K562 (cell line): ENCODE results near the gene NCAPD2. TPM values are rescaled to one million over a fixed set of nuclear protein-coding genes. Genes with fewer than 3 reads are reported as not detected.
A peak's percentile ranks its signal among the peaks of the same experiment; 100 is the strongest.

Experiments used
- ARID1B ChIP-seq: fragments of 450-650 bp; IDR thresholded peaks from 2 replicates; pipeline ENCODE4 v1.6.1; 2016; ENCODE audit warnings: antibody characterized with exemption, mild to moderate bottlenecking, inconsistent platforms
- BCOR ChIP-seq: fragments of 450-650 bp; IDR thresholded peaks from 2 replicates; pipeline ENCODE4 v1.6.1; 2016
- CHD1 ChIP-seq: fragments of 200-600 bp; sonication (generic); IDR thresholded peaks from one replicate; pipeline ENCODE4 v1.6.1; 2012; ENCODE audit warnings: mild to moderate bottlenecking, moderate library complexity, low read length, inconsistent platforms
- DPF2 ChIP-seq: fragments of 450-650 bp; IDR thresholded peaks from 2 replicates; pipeline ENCODE4 v1.6.1; 2016
- ETV5 ChIP-seq: sonication (generic); formaldehyde crosslinking; IDR thresholded peaks from 2 replicates; pipeline ENCODE4 v1.4.0; 2020; ENCODE audit warnings: low read depth, mild to moderate bottlenecking, missing genetic modification reagents
- FOXK1 ChIP-seq: sonication (generic); formaldehyde crosslinking; IDR thresholded peaks from 2 replicates; pipeline ENCODE4 v1.8.0; 2022; ENCODE audit warnings: missing genetic modification reagents, mild to moderate bottlenecking, borderline replicate concordance
- MBD2 ChIP-seq: sonication (generic); IDR thresholded peaks from 2 replicates; pipeline ENCODE4 v1.6.1; 2016; ENCODE audit warnings: low read depth, borderline replicate concordance
- MYC ChIP-seq, 2 experiments: fragments of 250-450 bp in 1 of 2; sonication (Bioruptor Pico) in 1 of 2; IDR thresholded peaks; 2 replicates each; pipeline versions ENCODE4 v1.5.1 to v1.6.1; 2012 to 2021; ENCODE audit warnings: low read depth in 2 of 2, borderline replicate concordance in 1 of 2, improper control_type of control experiment in 1 of 2, low read length in 1 of 2, mild to moderate bottlenecking in 1 of 2, moderate library complexity in 1 of 2
- NCOR1 ChIP-seq: fragments of 450-650 bp; IDR thresholded peaks from 2 replicates; pipeline ENCODE4 v1.6.1; 2016; ENCODE audit warnings: mild to moderate bottlenecking, moderate library complexity
- PHF20 ChIP-seq: fragments of 450-650 bp; IDR thresholded peaks from 2 replicates; pipeline ENCODE4 v1.6.1; 2018; ENCODE audit not compliant: partially characterized antibody
- POLR2AphosphoS2 ChIP-seq: IDR thresholded peaks from 2 replicates; pipeline ENCODE4 v1.6.1; 2012; ENCODE audit warnings: low read length, improper control_type of control experiment
- POLR2G ChIP-seq: fragments of 200-400 bp; formaldehyde crosslinking; IDR thresholded peaks from 2 replicates; pipeline ENCODE4 v1.6.1; 2017; ENCODE audit warnings: low read depth, mild to moderate bottlenecking, antibody characterized with exemption, low read length, moderate library complexity
- PTBP1 ChIP-seq: fragments of 200-400 bp; formaldehyde crosslinking; IDR thresholded peaks from 2 replicates; pipeline ENCODE4 v1.6.1; 2017; ENCODE audit warnings: low read depth, low read length
- RBM22 ChIP-seq: fragments of 200-400 bp; formaldehyde crosslinking; IDR thresholded peaks from 2 replicates; pipeline ENCODE4 v1.6.1; 2018; ENCODE audit warnings: low read length, low read depth; ENCODE audit not compliant: poor library complexity, severe bottlenecking
- SMAD1 ChIP-seq: fragments of 150-350 bp; IDR thresholded peaks from 2 replicates; pipeline ENCODE4 v1.6.1; 2014; ENCODE audit warnings: low read length, low read depth; ENCODE audit not compliant: partially characterized antibody
- TFAP4 ChIP-seq: sonication (generic); formaldehyde crosslinking; IDR thresholded peaks from 2 replicates; pipeline ENCODE4 v1.8.0; 2022; ENCODE audit warnings: missing genetic modification reagents, mild to moderate bottlenecking, moderate library complexity, borderline replicate concordance
- ZNF146 ChIP-seq: IDR thresholded peaks from one replicate; pipeline ENCODE4 v1.6.1; 2018; ENCODE audit warnings: missing compliant biosample characterization; ENCODE audit not compliant: unreplicated experiment
- ZNF76 ChIP-seq: fragments of 250-450 bp; sonication (Bioruptor Pico); IDR thresholded peaks from 2 replicates; pipeline ENCODE4 v1.4.0; 2020; ENCODE audit warnings: mild to moderate bottlenecking, moderate library complexity, borderline replicate concordance
- polyA plus RNA-seq, 8 experiments: library from polyadenylated mRNA; depleted of rRNA in 4 of 8; stranded (reverse) in 5 of 8; unstranded in 3 of 8; fragments of >200 nt; fragmentation: Nextera tagmentation in 2 of 8; fragmentation: Illumina TruSeq in 1 of 8; extraction: Ambion mirVana in 2 of 8; extraction: Trizol in 1 of 8; gene quantifications; 2 replicates each; pipeline versions ENCODE4 v1.2.1 to v1.2.3, GENCODE V29; 2011 to 2014; ENCODE audit warnings: inconsistent platforms in 1 of 8, missing spikeins in 1 of 8
- total RNA-seq, 7 experiments: library from RNA; depleted of rRNA in 6 of 7; stranded (reverse); fragments of >200 nt in 6 of 7; fragmentation: Illumina TruSeq in 2 of 7; extraction: Trizol in 2 of 7; gene quantifications; 2 replicates each; pipeline versions ENCODE4 v1.2.1 to v1.2.3, GENCODE V29; 2011 to 2021; ENCODE audit warnings: low replicate concordance in 1 of 7
- TF ChIP-seq, protein P1 (sequence below): fragments of 450-650 bp; IDR thresholded peaks from 2 replicates; pipeline ENCODE4 v1.6.1; 2016
- TF ChIP-seq, protein P2 (sequence below): fragments of 450-650 bp; conservative IDR thresholded peaks from 2 replicates; pipeline ENCODE4 v1.6.1; 2016; ENCODE audit warnings: missing genetic modification characterization, low read depth, mild to moderate bottlenecking, control low read depth, missing compliant biosample characterization
- TF ChIP-seq, protein P3 (sequence below): sonication (generic); formaldehyde crosslinking; IDR thresholded peaks from 2 replicates; pipeline ENCODE4 v1.8.0; 2023; ENCODE audit warnings: mild to moderate bottlenecking, missing genetic modification reagents

The NCAPD2 gene
- total and polyA plus RNA-seq, 9 of the 15 experiments (the other 6 are each of a cell fraction or from before 2014, with no cell fraction given): 16.9 to 93.7 (median 68.3) TPM

- TF ChIP-seq, protein P1, sequence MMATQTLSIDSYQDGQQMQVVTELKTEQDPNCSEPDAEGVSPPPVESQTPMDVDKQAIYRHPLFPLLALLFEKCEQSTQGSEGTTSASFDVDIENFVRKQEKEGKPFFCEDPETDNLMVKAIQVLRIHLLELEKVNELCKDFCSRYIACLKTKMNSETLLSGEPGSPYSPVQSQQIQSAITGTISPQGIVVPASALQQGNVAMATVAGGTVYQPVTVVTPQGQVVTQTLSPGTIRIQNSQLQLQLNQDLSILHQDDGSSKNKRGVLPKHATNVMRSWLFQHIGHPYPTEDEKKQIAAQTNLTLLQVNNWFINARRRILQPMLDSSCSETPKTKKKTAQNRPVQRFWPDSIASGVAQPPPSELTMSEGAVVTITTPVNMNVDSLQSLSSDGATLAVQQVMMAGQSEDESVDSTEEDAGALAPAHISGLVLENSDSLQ: peak; percentile 56
- no peak for TF ChIP-seq ARID1B
- TF ChIP-seq RBM22: no peak
- TF ChIP-seq POLR2AphosphoS2: 0 out of 2 replicates have a peak, but pooled peaks have one; percentile 57
- TF ChIP-seq DPF2: no peak
- TF ChIP-seq PHF20: peak; percentile 85
- TF ChIP-seq NCOR1: 0 out of 2 replicates have a peak, but pooled peaks have one; percentile 16
- TF ChIP-seq, protein P2, sequence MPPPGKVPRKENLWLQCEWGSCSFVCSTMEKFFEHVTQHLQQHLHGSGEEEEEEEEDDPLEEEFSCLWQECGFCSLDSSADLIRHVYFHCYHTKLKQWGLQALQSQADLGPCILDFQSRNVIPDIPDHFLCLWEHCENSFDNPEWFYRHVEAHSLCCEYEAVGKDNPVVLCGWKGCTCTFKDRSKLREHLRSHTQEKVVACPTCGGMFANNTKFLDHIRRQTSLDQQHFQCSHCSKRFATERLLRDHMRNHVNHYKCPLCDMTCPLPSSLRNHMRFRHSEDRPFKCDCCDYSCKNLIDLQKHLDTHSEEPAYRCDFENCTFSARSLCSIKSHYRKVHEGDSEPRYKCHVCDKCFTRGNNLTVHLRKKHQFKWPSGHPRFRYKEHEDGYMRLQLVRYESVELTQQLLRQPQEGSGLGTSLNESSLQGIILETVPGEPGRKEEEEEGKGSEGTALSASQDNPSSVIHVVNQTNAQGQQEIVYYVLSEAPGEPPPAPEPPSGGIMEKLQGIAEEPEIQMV: 0 out of 2 replicates have a peak, but pooled peaks have one; percentile 36
- TF ChIP-seq ZNF76 (CRISPR knock-in tag): no peak
- peak; percentile 52; the same call in 1 of the 2 replicates for TF ChIP-seq MBD2
- TF ChIP-seq MYC (IDR thresholded peaks at IDR 0.05; ENCODE audit: low read depth, low read length): peak; percentile 56
- TF ChIP-seq MYC (CRISPR knock-in tag; IDR thresholded peaks at IDR 0.05; ENCODE audit: borderline replicate concordance, low read depth): no peak
- no peak for TF ChIP-seq CHD1
- no peak for TF ChIP-seq PTBP1
- peak; percentile 28 for TF ChIP-seq SMAD1
- 0 out of 2 replicates have a peak, but pooled peaks have one; percentile 46 for TF ChIP-seq FOXK1 (CRISPR knock-in tag)
- no peak for TF ChIP-seq ZNF146 (CRISPR knock-in tag)
- TF ChIP-seq POLR2G: peak; percentile 88
- TF ChIP-seq, protein P3, sequence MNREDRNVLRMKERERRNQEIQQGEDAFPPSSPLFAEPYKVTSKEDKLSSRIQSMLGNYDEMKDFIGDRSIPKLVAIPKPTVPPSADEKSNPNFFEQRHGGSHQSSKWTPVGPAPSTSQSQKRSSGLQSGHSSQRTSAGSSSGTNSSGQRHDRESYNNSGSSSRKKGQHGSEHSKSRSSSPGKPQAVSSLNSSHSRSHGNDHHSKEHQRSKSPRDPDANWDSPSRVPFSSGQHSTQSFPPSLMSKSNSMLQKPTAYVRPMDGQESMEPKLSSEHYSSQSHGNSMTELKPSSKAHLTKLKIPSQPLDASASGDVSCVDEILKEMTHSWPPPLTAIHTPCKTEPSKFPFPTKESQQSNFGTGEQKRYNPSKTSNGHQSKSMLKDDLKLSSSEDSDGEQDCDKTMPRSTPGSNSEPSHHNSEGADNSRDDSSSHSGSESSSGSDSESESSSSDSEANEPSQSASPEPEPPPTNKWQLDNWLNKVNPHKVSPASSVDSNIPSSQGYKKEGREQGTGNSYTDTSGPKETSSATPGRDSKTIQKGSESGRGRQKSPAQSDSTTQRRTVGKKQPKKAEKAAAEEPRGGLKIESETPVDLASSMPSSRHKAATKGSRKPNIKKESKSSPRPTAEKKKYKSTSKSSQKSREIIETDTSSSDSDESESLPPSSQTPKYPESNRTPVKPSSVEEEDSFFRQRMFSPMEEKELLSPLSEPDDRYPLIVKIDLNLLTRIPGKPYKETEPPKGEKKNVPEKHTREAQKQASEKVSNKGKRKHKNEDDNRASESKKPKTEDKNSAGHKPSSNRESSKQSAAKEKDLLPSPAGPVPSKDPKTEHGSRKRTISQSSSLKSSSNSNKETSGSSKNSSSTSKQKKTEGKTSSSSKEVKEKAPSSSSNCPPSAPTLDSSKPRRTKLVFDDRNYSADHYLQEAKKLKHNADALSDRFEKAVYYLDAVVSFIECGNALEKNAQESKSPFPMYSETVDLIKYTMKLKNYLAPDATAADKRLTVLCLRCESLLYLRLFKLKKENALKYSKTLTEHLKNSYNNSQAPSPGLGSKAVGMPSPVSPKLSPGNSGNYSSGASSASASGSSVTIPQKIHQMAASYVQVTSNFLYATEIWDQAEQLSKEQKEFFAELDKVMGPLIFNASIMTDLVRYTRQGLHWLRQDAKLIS (CRISPR knock-in tag): 0 out of 2 replicates have a peak, but pooled peaks have one; percentile 48
- TF ChIP-seq ETV5 (CRISPR knock-in tag): peak; percentile 79
- TF ChIP-seq BCOR: no peak
- peak; percentile 93 for TF ChIP-seq TFAP4
These were observed 935 bp upstream of the NCAPD2 start, which contains the start of gene MRPL51 (continued) for GRCh38 chr12:6492838-6493496.
